ENCODE results near the gene BCR.

Gene BCR

DNA sequence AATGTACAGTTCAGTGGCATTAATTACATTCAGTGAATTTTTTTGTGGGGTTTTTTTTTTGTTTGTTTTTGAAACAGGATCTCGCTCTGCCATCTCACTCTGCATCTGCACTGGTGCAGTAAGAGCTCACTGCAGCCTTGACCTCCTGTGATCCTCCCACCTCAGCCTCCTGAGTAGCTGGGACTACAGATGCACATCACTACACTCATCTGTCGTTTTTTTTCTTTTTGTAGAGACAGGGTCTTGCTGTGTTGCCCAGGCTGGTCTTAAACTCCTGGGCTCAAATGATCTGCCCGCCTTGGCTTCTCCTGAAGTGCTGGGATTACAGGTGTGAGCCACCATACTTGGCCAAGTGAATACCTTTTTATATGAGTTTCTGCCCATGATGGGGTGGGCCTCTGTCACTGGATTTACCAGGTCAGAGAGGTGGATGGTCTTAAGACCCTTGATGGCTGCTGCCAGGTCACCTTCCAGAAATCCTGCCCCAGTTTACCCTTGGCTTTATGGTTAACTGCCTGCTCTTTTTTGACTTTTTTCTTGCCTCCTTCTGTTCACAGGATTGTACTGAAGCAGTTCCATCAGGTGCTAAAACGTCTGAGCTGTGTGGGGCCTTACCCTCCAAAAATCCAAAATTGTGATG lies 22.6 kb downstream of the BCR start:
- no peak for DNase-seq

DNA sequence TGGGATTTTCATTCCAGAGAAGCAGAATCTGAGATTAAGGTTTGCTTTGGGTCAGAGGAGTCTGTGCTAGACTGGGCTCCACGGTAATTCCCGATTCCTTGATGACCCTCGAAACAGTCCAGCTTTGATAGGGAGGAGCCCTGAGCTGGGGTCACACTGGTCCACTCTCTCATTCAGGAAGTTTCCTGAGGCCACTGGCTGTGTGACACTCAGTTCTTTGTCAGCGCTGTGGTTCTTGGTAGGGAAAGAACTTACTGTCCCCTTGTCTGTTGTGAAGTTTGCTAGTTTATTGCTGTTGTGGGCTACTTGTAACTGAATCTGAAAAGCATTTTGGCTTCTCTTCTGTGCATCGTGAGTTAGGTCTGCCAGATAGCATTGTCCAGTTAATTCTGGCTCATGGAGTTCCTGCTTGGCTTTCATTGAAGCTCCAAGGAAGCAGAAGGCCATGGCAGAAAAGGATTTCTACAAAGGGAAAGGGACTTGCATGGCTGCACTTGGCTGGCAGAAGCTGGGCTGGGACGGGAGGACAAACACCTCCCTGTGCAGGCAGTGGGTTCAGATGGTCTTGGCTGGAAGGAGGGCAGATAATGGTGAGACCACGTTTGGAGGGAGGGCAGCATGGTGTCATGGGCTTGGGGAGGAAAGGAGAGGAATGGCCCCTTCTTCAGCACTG lies 23.3 kb downstream of the BCR start:
- no peak for DNase-seq

GRCh38 chr22:23204125-23204488 lies 23.8 kb downstream of the BCR start:
- DNase-seq, result no peak

DNA sequence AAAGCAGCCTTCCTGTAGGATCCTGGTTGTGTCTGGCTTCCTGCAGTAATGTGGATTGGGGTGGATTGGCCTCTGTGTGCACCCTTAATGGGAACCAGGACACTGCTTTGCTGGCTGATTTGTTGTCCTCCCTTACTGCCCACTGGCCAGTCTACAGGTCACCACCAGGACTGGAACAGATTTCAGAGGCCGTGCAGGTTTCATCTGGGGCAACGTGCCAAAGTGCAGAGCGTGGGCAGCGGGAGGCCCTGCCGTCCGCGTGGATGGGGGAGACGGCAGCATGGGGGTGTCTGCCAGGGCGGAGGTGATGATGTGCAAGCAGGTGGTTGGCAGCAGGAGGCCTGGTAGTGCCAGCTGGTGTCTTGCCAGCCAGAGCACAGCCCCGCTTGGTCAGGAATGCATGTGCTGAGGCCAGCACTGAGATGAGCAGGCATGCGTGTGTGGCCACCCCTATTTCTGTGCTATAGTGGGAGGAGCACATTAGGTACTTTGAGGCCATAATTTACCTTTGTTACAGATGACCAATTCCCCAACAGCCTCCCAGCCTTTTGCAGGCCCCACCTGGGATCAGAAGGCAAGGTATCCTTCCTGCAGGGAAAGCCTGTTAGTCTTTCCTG lies 24.3 kb downstream of the BCR start:
- DNase-seq, result no peak

GRCh38 chr22:23205339-23206049 lies 25.2 kb downstream of the BCR start:
- DNase-seq, result no peak

DNA sequence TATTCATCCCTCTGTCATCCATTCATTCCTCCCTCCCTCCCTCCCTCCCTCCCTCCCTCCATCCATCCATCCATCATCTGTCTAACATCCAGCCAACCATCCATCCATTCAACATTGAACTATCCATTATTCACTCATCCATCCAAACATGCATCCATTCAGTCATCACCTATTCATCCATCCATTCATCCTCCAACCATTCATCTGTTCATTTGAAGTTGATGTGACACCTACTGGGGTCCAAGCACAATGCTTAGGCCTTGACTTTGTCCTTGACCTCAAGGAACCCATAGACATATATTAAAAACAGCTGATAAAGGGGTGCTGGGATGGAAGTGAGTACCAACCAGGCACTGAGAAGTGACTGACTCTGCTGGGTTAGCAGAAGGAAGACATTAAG lies 26.6 kb downstream of the BCR start:
- DNase-seq, result no peak

DNA sequence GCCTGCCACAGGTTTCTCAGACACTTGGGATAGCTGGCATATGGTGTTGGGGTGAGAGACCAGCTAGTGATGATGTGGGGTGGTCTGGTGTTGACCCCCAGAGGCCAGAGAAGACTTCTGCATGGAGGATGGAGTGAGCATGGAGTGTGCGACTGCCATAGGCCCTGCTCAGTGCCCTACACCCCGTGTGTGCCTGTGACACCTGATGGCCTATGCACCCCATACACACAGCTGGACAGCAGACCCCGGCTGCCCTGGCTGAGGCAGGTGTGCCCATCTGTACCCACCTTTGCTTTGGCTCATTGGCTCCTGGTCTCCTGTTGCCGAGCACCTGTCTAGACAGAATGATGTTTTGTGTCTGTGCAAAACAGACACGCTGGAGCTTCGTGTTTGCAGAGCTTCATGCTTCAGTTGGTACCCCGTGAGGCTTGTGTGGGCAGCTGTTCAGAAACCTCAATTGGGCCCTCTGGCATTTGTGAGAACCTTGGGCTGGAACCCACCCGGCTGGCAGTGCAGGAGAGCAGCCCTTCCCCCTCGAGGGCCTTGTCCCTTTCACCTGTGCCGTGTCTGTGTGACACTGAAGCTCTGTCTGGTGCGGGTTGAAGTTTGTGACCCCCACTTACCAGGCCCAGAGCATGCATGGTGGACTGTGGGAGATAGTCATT lies 27.6 kb downstream of the BCR start:
- DNase-seq, result no peak

- no peak for DNase-seq
These were observed 30.3 kb downstream of the BCR start for GRCh38 chr22:23210428-23211170.

- DNase-seq, result no peak
These were observed 31.3 kb downstream of the BCR start for GRCh38 chr22:23211622-23212021.

DNA sequence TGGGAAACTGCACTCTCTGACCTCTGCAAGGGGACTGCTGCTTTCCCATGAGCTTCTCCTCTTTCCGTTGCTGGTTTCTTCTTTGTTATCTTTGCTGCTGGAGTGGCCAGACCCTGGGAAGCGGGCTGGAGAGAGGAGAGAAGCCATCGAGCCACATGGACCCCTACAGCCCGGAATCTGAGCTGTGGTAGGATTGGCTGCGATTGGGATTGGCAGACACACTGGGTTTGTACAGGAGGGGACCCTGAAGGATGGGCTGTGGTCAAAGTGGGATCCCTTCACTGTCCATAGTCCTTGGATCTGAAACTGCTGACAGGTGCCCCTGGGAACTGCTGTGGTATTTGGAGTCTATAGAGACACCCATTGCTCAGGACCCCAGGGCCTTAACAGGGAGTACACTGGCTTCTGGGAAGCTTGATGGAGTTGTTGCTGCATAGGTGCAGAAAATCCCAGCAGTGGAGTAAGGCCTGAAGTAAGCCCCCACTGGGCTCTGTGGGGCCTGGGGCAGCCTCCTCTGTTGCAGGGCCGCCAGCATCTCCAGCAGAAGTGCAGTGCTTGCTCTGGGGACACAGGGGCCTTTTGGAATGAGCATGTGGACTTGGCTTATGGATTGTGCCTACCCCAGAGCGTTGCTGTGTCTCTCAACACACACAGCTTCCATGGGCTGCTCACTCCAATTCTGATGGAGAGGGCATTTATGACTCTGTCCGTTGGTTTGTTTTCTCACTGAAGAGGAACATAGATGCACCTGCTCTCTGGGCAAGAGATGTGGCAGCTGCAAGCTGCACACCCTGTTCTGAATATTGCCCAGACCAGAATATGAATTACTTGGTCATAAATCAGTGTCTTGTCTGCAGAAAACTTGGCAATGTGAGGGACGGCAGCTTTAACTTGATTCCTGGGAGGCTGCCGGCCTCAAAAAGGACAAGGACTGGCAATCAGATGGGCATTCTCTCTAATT lies 32.0 kb downstream of the BCR start:
- DNase-seq, result no peak

DNA sequence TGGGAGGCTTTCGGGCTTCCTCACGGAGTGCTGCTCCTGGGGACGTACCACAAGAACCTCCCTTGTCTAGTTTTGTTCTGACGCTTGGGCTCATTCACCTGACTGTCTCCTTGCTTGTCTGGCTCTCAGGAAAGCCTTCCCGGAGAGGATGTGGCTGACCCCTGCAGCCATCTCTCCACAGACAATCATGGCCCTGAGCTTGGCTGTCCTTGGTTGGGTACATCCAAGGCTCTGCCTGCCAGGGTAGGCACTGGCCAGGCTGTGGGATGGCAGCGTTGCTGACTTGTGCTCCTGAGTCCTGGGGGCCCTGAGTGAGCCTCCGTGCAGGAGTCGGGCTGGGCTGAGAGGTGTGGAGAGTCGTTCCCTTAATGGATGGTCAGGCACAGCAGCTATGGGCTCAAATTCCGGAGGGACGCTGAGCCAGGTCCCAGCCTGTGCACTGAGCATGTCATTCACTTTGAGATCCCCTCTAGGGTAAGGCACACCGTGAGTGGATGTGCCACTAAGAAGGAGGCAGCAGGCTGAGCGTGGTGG lies 32.8 kb downstream of the BCR start:
- no peak for DNase-seq

DNA sequence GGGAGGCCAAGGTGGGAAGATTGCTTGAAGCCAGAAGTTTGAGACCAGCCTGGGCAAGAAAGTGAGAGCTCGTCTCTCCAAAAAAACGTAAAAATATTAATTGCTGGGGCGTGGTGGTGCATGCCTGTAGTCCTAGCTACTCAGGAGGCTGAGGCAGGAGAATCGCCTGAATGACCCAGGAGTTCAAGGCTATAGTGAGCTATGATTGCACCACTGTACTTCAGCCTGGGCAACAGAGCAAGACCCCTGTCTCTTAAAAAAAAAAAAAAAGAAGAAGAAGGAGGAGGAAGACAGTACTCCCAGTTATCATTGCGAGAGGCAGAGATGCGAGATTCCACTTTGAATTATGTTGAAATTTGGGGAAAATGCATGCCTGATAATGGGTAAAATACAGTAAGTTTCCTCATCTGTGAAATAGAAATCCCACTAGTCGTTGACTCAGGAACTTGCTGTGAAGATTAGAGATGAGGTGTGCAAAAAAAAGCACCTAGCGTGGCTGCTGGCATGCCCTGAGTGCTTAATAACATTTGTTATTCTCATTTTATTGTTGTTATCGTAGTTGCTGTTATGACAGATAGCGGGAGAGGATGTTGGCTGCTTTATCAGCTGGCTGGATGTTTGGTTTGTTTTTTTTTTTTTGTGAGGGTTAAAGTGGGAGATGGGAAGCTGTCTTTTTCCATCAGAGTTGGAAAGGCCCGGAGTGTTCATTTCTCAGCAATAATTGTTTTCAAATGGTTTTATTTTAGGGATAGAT lies 33.4 kb downstream of the BCR start:
- DNase-seq, result no peak

DNA sequence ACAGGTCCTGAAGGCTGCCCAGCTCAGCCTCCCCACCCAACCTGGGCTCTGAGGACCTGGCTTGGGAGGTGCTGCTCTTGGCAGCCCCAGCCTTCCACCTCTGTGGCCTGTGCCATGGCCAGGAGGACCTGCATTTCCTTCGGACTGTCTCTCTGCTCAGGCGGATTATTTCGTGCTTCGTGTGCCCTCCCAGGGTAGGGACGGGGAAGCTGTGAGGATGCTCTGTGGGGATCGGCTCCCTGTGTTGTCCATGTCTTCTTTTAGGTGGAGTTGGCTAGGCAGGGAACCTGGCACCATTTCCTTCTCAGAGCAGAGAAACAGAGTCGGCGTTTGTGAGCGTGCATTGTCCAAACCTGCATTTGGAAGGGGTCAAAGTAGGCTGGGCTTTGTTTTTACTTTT lies 34.1 kb downstream of the BCR start:
- DNase-seq, result no peak

- no peak for DNase-seq
These were observed 35.3 kb downstream of the BCR start for GRCh38 chr22:23215294-23216241.

DNA sequence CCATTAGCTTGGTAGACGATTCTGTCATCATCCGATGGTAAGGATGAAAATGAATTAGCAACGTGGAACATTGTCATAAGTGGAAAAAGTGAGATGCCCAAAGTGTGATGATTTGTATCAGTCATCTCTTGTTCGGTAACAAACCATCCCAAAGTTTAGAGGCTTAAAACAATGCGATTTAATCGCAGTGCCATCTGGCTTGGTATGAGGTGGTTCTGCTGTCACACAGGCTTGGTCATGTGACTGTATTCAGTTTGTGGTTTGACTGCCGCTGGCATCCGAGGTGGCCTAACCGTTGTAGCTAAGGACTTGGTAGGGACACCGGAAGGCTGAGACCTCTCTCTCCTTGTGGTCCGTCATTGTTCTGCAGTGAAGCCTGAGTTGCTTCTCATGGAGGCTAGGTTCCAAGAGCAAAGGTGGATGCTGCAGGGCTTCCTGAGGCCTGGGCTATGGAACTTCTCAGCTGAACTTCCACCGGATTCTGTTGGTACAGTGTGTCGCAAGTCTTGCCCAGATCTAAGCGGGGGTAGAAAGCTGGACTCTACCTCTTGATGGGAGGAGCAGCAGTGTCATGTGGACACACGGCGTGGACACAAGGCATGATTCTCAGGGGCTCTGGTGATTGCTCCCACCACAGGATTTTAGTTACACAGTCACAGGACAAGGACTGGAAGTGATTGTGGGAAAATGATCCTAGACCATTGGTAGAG lies 36.3 kb downstream of the BCR start:
- DNase-seq, result peak in 1 of 4 experiments; percentile 21

DNA sequence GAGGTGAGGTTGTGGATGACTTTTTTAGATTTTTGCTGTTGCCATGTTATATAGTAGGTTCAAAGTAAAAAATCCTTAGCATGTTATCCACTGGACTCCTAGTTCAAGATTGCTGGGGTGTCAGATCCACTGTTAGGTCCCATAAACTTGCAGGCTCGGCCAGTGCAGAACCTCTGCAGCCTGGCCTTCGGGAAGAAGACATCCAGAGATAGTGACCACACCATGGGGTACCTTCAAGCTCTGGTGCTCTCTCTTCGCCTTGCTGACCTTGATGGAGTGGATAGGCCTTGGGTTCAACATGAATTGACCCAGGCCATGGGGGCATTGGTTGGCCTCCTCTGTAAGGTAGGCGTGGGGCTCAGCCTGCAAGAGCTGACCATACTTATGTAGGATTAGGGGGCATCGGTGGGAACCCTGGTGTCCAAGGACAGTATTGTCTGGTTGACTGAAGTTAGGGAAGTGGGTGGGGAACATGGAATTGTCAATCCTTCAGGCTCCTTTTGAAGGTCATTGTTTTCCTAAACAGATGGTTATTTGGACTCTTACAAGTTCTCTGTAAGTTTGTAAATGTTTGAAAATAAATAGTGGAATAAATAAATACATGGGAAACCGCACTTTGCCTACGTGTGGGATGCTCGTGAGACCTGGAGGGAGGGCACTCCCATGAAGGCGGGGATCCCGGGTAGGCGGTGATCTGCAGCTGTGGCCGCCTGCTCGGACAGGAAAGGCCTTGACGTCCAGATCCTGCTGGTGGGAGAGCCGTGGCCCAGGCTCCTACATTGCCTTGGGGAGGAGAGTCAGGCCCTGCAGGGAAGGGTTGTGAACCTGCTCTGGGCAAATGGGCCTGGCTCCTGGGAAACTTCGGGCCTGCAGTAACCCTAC lies 37.1 kb downstream of the BCR start:
- no peak for DNase-seq

Measured in activated naive CD4-positive, alpha-beta T cell (primary cell).